Vagina (tissue), 2 donors: Measurements from ENCODE around the gene DCDC2. TPM values are rescaled to one million over a fixed set of nuclear protein-coding genes. Genes with fewer than 3 reads are reported as not detected.

ENCODE experiments used
- DNase-seq, 2 donors: peaks; one replicate each; pipeline ENCODE4 v3.0.0-alpha.2; 2017; ENCODE audit errors: extremely low spot score in 2 of 2
- H3K27ac ChIP-seq: fragments of 200-600 bp; sonication (generic); one replicate; pipeline ENCODE4 v1.5.1; 2019
- H3K27me3 ChIP-seq: fragments of 200-600 bp; sonication (generic); one replicate; pipeline ENCODE4 v1.5.1; 2019
- H3K36me3 ChIP-seq, 2 donors: fragments of 200-600 bp; sonication (generic); one replicate each; pipeline ENCODE4 v1.5.1; 2017 to 2019
- H3K4me1 ChIP-seq: fragments of 200-600 bp; sonication (generic); one replicate; pipeline ENCODE4 v1.5.1; 2019
- H3K4me3 ChIP-seq, 2 donors: fragments of 200-600 bp; sonication (generic); 1 replicate in 1 of 2; 2 replicates in 1 of 2; pipeline ENCODE4 v1.5.1; 2016 to 2019
- H3K9me3 ChIP-seq: fragments of 200-600 bp; sonication (generic); one replicate; pipeline ENCODE4 v1.5.1; 2019
- POLR2A ChIP-seq, 2 donors: fragments of 450-650 bp; IDR thresholded peaks; one replicate each; pipeline ENCODE4 v1.6.1; 2017; ENCODE audit warnings: antibody characterized with exemption in 2 of 2, mild to moderate bottlenecking in 2 of 2, moderate library complexity in 2 of 2
- POLR2AphosphoS5 ChIP-seq, 2 donors: sonication (generic); formaldehyde crosslinking; IDR thresholded peaks; one replicate each; pipeline ENCODE4 v1.9.0; 2017; ENCODE audit warnings: antibody characterized with exemption in 2 of 2, mild to moderate bottlenecking in 2 of 2, low read depth in 1 of 2; ENCODE audit not compliant: insufficient read depth in 1 of 2
- intact Hi-C: fragments of 100-400 bp; cut with DNase I; formaldehyde crosslinking; loops from one replicate; pipeline ENCODE4 v1.15.1; 2023
- total RNA-seq: library from RNA; depleted of rRNA; stranded (reverse); fragments of >200 nt; gene quantifications from one replicate; pipeline ENCODE4 v1.2.3, GENCODE V29; 2016
- TF ChIP-seq, protein P1 (sequence below), 3 experiments: fragments of 450-650 bp in 2 of 3; fragments of 200-600 bp in 1 of 3; sonication (generic) in 1 of 3; IDR thresholded peaks; one replicate each; pipeline ENCODE4 v1.5.1; 2017 to 2019; ENCODE audit warnings: antibody characterized with exemption in 3 of 3, mild to moderate bottlenecking in 2 of 3, moderate library complexity in 2 of 3

The DCDC2 gene
- total RNA-seq, 1 donor from 2014 or later, result not detected

DNA sequence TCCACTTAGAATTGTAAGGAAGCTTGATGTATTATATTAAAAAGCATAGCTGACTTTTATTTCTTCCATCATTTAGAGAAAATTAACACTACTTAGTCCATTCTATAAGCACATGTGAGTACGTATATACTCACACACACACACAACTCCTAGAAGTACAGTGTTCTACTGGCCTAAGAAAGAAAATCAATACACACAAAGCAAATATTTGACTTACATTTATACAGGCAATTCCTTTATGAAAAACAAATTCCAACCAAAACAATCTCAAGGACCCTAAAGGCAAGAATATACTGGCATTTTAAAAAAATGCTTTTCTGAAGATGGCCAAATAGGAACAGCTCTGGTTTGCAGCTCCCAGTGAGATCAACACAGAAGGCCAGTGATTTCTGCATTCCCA lies 160.0 kb downstream of the DCDC2 start:
- DNase-seq, result no peak
- Histone ChIP-seq H3K4me3 (no peak overlapping the region), H3K27ac (no peak overlapping the region), H3K36me3 (no peaks in the 10 kb centered on the region), H3K27me3 (no peaks in the 10 kb centered on the region), H3K4me1 (no peaks in the 10 kb centered on the region), H3K9me3 (no peaks in the 10 kb centered on the region)
- TF ChIP-seq POLR2A (IDR thresholded peaks at IDR 0.05) (no peak), POLR2AphosphoS5 (IDR thresholded peaks at IDR 0.05; ENCODE audit: insufficient read depth in 1 of 2, low read depth in 1 of 2) (no peak)
- TF ChIP-seq, protein P1, sequence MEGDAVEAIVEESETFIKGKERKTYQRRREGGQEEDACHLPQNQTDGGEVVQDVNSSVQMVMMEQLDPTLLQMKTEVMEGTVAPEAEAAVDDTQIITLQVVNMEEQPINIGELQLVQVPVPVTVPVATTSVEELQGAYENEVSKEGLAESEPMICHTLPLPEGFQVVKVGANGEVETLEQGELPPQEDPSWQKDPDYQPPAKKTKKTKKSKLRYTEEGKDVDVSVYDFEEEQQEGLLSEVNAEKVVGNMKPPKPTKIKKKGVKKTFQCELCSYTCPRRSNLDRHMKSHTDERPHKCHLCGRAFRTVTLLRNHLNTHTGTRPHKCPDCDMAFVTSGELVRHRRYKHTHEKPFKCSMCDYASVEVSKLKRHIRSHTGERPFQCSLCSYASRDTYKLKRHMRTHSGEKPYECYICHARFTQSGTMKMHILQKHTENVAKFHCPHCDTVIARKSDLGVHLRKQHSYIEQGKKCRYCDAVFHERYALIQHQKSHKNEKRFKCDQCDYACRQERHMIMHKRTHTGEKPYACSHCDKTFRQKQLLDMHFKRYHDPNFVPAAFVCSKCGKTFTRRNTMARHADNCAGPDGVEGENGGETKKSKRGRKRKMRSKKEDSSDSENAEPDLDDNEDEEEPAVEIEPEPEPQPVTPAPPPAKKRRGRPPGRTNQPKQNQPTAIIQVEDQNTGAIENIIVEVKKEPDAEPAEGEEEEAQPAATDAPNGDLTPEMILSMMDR (IDR thresholded peaks at IDR 0.05), result no peak
- intact Hi-C loops, result no loop called here

- Histone ChIP-seq H3K27ac (no peak overlapping the region), H3K27me3 (no peaks in the 10 kb centered on the region), H3K4me3 (no peak overlapping the region), H3K4me1 (no peaks in the 10 kb centered on the region), H3K9me3 (no peaks in the 10 kb centered on the region), H3K36me3 (no peaks in the 10 kb centered on the region)
- TF ChIP-seq, protein P1 (IDR thresholded peaks at IDR 0.05), result no peak
- no peak for TF ChIP-seq POLR2AphosphoS5 (IDR thresholded peaks at IDR 0.05; ENCODE audit: insufficient read depth in 1 of 2, low read depth in 1 of 2)
- TF ChIP-seq POLR2A (IDR thresholded peaks at IDR 0.05), result no peak
- intact Hi-C loops, result no loop called here
- no peak for DNase-seq
These were observed 161.8 kb downstream of the DCDC2 start for GRCh38 chr6:24195836-24196597.

- TF ChIP-seq POLR2AphosphoS5 (IDR thresholded peaks at IDR 0.05; ENCODE audit: insufficient read depth in 1 of 2, low read depth in 1 of 2), result no peak
- TF ChIP-seq POLR2A (IDR thresholded peaks at IDR 0.05), result no peak
- TF ChIP-seq, protein P1 (IDR thresholded peaks at IDR 0.05), result no peak
- intact Hi-C loops, result no loop called here
- H3K9me3 ChIP-seq, result no peaks in the 10 kb centered on the region
- DNase-seq, result no peak
- no peaks in the 10 kb centered on the region for H3K36me3 ChIP-seq
- no peak overlapping the region for H3K4me3 ChIP-seq
- H3K27ac ChIP-seq, result no peak overlapping the region
- no peaks in the 10 kb centered on the region for H3K4me1 ChIP-seq
- no peaks in the 10 kb centered on the region for H3K27me3 ChIP-seq
These were observed 162.7 kb downstream of the DCDC2 start for GRCh38 chr6:24194978-24195700.

DNA sequence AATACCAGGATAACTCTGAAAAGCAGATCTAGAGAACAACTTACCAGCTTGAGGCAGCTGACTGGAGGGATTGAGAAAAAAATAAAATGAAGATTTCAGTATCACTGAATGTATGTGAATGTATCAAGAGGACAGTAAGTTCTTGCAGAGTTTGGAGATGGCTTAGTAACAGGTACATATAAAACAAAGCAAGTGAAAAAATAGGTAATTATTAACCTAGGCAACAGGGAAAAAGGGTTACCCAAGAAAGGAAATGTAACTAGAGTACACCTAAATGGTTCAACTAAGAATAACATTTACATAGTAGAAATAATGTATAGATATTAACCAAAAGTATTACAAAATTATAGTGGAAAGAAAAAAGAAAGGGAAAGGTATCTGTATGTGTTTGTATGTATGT lies 164.5 kb downstream of the DCDC2 start:
- no peak for DNase-seq
- no peaks in the 10 kb centered on the region for H3K27me3 ChIP-seq
- H3K9me3 ChIP-seq, result no peaks in the 10 kb centered on the region
- TF ChIP-seq, protein P1 (IDR thresholded peaks at IDR 0.05), result no peak
- TF ChIP-seq POLR2A (IDR thresholded peaks at IDR 0.05) (no peak), POLR2AphosphoS5 (IDR thresholded peaks at IDR 0.05; ENCODE audit: insufficient read depth in 1 of 2, low read depth in 1 of 2) (no peak)
- H3K4me3 ChIP-seq, result no peak overlapping the region
- intact Hi-C loops, result no loop called here
- no peaks in the 10 kb centered on the region for H3K36me3 ChIP-seq
- H3K27ac ChIP-seq, result no peak overlapping the region
- H3K4me1 ChIP-seq, result no peaks in the 10 kb centered on the region

- Histone ChIP-seq H3K9me3 (no peaks in the 10 kb centered on the region), H3K4me1 (no peaks in the 10 kb centered on the region), H3K27me3 (no peaks in the 10 kb centered on the region), H3K27ac (no peak overlapping the region), H3K36me3 (no peaks in the 10 kb centered on the region), H3K4me3 (no peak overlapping the region)
- DNase-seq, result no peak
- no peak for TF ChIP-seq POLR2A (IDR thresholded peaks at IDR 0.05)
- no peak for TF ChIP-seq POLR2AphosphoS5 (IDR thresholded peaks at IDR 0.05; ENCODE audit: insufficient read depth in 1 of 2, low read depth in 1 of 2)
- TF ChIP-seq, protein P1 (IDR thresholded peaks at IDR 0.05), result no peak
- intact Hi-C loops, result no loop called here
These were observed 166.5 kb downstream of the DCDC2 start for GRCh38 chr6:24191346-24191745.
